Measurements from ENCODE around the gene TTYH1.

The TTYH1 gene

DNA sequence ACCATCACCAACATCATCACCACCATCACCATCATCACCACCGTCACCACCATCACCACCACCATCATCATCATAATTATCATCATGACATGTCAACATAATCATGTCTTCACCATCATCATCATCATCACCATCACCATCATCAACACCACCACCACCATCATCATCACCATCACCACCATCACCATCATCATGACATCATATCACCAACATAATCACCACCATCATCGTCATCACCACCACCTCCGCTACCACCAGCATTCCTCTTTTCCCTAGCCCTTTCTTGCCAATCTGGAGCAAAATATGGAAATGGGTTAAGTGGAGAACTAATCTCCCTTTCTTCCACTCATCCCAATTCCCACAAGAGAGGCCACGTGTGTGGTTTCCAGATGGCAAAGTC, 1.1 kb upstream of the TTYH1 start:
- no peak for DNase-seq (ENCODE audit: low read depth)
- TF ChIP-seq, protein P1, sequence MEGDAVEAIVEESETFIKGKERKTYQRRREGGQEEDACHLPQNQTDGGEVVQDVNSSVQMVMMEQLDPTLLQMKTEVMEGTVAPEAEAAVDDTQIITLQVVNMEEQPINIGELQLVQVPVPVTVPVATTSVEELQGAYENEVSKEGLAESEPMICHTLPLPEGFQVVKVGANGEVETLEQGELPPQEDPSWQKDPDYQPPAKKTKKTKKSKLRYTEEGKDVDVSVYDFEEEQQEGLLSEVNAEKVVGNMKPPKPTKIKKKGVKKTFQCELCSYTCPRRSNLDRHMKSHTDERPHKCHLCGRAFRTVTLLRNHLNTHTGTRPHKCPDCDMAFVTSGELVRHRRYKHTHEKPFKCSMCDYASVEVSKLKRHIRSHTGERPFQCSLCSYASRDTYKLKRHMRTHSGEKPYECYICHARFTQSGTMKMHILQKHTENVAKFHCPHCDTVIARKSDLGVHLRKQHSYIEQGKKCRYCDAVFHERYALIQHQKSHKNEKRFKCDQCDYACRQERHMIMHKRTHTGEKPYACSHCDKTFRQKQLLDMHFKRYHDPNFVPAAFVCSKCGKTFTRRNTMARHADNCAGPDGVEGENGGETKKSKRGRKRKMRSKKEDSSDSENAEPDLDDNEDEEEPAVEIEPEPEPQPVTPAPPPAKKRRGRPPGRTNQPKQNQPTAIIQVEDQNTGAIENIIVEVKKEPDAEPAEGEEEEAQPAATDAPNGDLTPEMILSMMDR (conservative IDR thresholded peaks at IDR 0.05; ENCODE audit: low read depth, low read length): no peak
- H3K4me3 ChIP-seq (ENCODE audit: low read length): no peak overlapping the region

DNA sequence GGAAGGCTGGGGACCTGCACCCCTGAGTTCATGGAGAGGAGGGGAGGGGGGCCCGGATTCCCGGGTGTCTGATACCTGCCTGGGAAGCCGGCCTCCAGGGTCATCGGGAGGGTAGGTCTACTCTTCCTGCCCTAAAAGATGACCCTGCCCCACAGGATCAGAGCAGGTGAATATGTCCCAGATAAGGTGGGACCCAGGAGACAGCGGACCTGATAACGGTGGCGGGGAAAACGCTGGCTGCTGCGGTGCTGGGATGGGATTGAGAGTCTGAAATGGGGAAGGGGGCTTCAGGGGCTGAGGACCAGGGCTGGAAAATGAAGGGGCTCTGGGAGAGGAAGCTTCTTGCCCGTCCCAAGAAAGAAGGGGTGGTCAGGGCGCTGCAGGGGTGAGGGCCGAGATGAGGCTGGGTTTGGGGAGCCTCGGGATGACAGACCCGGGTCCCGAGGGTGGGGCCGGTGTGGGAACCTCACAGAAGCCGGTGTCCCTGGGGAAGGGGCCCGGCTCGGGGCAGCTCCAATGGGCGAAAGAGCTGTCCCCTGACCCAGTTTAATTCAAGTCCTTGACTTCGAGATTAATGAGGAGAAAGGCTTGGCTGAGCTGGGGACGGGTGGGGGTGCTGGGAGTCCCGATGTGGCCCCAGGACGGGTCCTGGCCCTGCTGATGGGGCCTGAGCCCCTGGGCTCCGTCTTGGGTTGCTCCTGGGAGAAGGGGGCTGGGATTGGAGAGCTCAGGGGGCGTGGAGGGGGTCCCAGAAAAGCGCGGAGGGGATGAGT, 823 bp downstream of the TTYH1 start:
- TF ChIP-seq, protein P1 (conservative IDR thresholded peaks at IDR 0.05; ENCODE audit: low read depth, low read length): no peak
- DNase-seq (ENCODE audit: low read depth): no peak
- H3K4me3 ChIP-seq (ENCODE audit: low read length): no peak overlapping the region

DNA sequence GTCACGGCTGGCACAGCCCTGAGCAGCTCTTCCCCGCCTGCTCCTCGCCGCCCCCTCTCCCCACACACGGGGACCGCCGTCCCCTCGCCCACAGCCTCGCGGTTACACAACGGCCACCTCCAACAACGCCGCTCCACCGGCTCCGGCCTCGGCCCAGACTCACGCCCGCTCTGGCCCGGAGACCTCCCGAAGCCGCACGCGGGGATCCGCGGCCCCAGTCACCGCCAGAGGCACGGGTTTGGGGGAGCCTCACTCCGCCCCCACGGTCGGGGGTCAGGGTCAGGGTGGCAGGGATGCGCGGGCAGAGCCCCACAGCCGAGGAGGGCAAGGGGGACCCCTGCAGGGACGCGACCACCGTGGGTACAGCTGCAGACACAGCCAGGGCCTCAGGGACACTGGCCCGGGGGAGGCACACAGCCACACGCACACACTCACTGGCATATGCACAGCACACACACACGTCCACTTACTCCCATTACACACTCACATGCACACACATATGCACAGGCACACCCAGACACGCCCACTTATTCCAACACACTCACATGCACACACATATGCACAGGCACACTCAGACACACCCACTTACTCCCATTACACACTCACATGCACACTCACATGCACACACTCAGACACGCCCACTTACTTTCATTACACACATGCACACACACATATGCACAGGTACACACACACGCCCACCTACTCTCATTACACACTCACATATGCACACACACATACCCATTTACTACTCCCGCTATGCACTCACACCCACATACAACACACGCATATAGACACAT, 1.6 kb downstream of the TTYH1 start:
- H3K4me3 ChIP-seq (ENCODE audit: low read length): no peak overlapping the region
- no peak for DNase-seq (ENCODE audit: low read depth)
- TF ChIP-seq, protein P1 (conservative IDR thresholded peaks at IDR 0.05; ENCODE audit: low read depth, low read length): no peak

DNA sequence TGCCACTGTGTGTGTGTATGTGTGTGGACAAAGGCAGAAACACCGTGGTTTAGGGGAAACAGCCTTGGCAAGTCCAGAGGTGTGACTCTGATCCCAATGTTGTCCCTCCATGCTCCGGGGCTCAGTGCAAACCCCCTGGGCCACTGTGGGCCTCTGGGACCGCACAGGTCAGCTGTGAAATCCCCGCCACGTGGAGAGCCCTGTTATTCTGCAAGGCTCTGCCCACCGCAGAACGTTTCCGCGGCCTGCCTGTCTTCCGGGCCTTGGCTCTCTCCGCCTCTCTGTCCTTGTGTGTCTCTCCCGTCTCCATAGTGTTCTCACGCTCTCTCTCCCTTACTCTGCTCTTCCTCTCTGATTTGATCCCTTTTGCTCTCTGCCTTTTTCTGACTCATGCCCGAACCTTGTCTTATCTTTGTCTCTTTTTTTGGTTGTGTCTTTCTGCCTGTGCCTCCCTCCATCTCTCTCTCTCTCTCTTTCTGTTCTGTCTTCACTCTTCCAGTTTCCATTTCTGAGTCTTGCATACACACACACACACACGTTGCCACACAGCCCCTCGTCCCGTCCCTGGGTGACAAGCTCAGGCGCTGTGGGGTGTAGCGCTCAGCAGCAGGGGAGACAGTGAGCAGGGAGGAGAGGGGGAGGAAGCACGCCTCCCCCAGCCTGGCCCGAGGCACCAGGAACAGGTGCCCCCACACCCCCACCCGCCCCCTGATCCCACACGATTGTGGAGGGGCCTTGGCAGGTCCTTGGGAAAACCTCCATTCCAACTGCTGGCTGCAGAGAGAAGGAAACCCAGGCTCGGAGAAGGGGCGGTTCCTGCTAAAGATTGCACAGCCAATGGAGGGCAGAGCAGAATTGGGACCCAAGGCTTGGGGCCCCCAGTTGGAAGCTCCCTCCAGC, 3.0 kb downstream of the TTYH1 start:
- no peak for DNase-seq (ENCODE audit: low read depth)
- no peak overlapping the region for H3K4me3 ChIP-seq (ENCODE audit: low read length)
- TF ChIP-seq, protein P1 (conservative IDR thresholded peaks at IDR 0.05; ENCODE audit: low read depth, low read length): no peak

DNA sequence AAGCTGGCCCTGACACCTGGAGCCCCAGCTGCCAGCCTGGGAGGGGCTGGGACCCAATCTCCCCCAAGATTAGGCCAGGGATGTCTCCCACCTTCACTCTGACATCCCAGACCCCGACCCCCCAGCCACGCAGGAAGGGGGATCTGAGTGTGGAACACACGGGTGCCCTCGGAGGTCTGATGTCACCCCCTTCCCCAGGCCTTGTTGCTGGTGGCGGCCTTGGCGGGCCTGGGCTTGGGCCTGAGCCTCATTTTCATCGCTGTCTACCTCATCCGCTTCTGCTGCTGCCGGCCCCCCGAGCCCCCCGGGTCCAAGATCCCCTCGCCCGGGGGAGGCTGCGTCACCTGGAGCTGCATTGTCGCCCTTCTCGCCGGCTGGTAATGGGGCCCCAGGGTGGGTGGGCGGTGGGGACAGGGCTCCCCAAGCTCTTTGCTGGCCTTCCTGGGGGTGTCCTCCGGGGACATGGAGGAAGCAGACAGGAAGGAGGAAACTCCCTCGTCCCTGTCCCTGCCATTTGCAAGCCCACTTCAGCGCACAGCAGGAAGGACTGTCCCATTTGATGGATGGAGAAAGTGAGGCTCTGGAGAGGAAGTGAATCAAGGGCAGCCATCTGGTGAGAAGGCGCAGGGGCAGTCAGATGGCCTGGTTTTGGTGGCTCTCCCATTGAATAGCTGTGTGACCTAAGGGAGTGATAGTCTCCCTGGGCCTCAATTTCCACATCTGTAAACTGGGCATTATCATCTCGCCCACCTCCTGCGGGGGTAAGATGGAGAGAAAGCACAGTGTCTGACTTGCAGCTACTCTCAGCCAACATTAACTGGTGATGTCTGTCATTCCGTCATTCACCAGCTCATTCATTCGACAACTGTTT, 3.9 kb downstream of the TTYH1 start:
- H3K4me3 ChIP-seq (ENCODE audit: low read length): no peak overlapping the region
- TF ChIP-seq, protein P1 (conservative IDR thresholded peaks at IDR 0.05; ENCODE audit: low read depth, low read length): no peak
- DNase-seq (ENCODE audit: low read depth): no peak

DNA sequence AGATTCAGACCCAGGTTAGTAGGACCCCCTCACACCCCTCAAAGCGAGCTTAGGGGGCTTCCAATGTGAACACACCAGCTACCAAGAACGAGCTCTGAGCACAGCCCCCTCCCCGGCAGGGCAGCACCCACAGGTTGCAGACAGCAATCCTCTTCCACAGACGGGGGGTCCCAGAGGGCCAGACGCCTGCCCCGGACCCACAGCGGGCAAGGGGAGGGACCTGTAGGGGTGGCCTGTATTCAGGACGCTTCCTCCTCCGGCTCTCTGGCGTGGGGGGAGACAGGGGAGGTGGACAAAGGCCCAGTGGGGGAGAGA, 4.8 kb downstream of the TTYH1 start:
- DNase-seq (ENCODE audit: low read depth): no peak
- no peak overlapping the region for H3K4me3 ChIP-seq (ENCODE audit: low read length)
- TF ChIP-seq, protein P1 (conservative IDR thresholded peaks at IDR 0.05; ENCODE audit: low read depth, low read length): no peak
